HG02759 (cell line): ENCODE results near the gene ZNF177.

Experiments used
- ATAC-seq: cut with Tn5 transposase; IDR thresholded peaks from one replicate; pipeline ENCODE4 v1.9.1; 2021; ENCODE audit warnings: mild to moderate bottlenecking, moderate library complexity; ENCODE audit not compliant: unreplicated experiment

Gene ZNF177

DNA sequence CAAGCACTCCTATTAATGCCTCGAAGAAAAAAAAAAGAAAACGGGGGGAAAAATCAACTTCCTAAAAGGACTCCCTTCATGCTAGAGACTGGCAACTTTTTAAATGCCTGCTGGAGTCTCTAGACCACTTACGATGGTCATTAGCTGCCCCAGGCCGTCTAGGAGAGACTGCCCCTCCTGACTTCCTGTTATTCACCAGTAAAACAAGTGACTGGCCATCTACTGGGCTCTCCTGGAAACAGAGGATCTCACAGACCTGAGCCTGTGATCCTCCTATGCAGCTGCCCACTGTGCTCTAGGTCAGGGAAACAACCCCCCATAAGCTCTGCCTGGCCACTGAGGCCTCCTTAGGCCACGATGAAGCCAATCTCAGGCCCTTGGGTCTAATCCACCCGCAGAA, 65.1 kb downstream of the ZNF177 start:
- no peak for ATAC-seq

DNA sequence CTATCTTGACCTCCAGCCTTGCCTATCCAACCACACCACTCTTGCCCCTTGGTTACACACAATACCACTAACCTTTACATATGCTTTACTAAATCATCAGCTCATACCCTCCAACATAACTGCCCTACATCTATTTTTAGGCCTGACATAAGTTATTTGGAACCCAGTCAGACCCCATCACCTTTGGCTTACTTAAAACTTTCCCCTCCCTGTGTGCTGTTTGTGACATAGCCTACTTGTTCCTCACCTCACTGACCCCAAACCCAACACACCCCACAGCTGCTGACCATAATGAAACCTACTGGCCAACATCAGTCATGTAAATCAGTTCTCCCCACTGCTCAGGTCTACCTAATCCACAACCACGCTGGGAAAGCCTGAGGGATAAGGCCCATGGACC, 67.6 kb downstream of the ZNF177 start:
- ATAC-seq, result no peak

DNA sequence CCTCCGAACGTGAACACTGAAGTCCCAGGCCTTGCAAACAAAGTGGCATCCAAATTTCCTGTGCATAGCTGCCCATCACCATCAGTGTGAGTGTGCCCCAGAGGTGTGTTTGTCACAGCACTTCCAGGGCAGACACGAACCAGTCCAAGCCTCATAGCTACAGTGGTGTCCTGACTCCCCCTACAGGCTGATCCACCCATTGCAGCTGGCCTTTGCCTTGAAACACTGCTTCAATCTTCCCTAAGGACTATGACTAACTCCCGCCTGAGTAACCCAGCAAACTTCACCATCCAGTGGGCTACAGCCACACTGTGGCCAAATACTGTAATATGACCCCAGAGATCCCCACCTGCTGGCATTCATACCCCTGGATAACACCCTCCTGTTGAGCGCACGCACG, 68.7 kb downstream of the ZNF177 start:
- ATAC-seq, result no peak
